ENCODE measurements around the gene KRT73. TPM values are rescaled to one million over a fixed set of nuclear protein-coding genes. Genes with fewer than 3 reads are reported as not detected.
"Not testable (repeated sequence)": the region's sequence is repeated elsewhere in the genome, so short reads cannot be mapped to it uniquely, and the experiment has no call there.

KRT73 gene
- total RNA-seq, 1 experiment from 2014 or later = not detected

GRCh38 chr12:52598966-52599365, 19.4 kb downstream of the KRT73 start (continued):
- TF ChIP-seq, protein P1, sequence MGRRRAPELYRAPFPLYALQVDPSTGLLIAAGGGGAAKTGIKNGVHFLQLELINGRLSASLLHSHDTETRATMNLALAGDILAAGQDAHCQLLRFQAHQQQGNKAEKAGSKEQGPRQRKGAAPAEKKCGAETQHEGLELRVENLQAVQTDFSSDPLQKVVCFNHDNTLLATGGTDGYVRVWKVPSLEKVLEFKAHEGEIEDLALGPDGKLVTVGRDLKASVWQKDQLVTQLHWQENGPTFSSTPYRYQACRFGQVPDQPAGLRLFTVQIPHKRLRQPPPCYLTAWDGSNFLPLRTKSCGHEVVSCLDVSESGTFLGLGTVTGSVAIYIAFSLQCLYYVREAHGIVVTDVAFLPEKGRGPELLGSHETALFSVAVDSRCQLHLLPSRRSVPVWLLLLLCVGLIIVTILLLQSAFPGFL (CRISPR knock-in tag; IDR thresholded peaks at IDR 0.05; ENCODE audit: borderline replicate concordance) = no peak
- TF ChIP-seq TCF7 (CRISPR knock-in tag; IDR thresholded peaks at IDR 0.05; ENCODE audit: low read depth) = no peak
- no peak for TF ChIP-seq TP53 (CRISPR knock-in tag; IDR thresholded peaks at IDR 0.05)

DNA sequence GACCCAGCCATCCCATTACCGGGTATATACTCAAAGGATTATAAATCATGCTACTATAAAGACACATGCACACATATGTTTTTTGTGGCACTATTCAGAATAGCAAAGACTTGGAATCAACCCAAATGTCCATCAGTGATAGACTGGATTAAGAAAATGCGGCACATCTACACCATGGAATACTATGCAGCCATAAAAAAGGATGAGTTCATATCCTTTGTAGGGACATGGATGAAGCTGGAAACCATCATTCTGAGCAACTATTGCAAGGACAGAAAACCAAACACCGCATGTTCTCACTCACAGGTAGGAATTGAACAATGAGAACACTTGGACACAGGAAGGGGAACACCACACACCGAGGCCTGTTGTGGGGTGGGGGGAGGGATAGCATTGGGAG, 24.1 kb downstream of the KRT73 start:
- Mint-ChIP-seq H3K27me3 (ENCODE audit: low read depth) (peaks cover 16% of the 10 kb centered on the region), H3K36me3 (peaks cover 16% of the 10 kb centered on the region), H3K9me3 (peaks cover 37% of the 10 kb centered on the region)
- H3K4me3 Mint-ChIP-seq; H3K27ac Mint-ChIP-seq; DNase-seq (ENCODE audit: low spot score); ATAC-seq; CTCF ChIA-PET; POLR2A ChIA-PET; H3K4me1 Mint-ChIP-seq: not testable (repeated sequence)

DNA sequence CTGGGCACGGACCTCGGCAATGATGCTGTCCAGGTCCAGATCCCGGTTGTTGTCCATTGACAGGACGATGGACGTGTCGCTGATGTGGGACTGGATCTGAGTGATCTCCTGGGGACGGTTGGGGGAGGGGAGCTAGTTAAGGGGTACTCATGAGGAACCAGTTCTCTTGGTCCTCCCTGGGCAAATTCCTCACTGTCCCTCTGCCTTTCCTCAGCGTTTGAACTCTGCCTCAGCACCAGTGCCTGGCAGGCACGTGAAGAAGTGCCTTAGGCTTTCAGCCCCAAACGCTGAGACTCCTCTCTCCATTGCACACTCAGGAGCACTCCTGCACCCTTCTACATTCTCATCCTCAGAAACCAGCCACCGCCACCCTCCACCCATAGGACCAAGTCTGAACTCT, 26.8 kb downstream of the KRT73 start:
- ATAC-seq = no peak
- Mint-ChIP-seq H3K4me1 (no peaks in the 10 kb centered on the region), H3K9me3 (peaks cover 37% of the 10 kb centered on the region), H3K4me3 (no peak overlapping the region), H3K27ac (no peak overlapping the region), H3K36me3 (peaks cover 16% of the 10 kb centered on the region), H3K27me3 (ENCODE audit: low read depth) (peaks cover 12% of the 10 kb centered on the region)
- DNase-seq (ENCODE audit: low spot score) = no peak
- ChIA-PET CTCF (no interaction called here), POLR2A (no interaction called here)
- TF ChIP-seq ZBTB43 (CRISPR knock-in tag; IDR thresholded peaks at IDR 0.05) (no peak), ZNF263 (CRISPR knock-in tag; IDR thresholded peaks at IDR 0.05; ENCODE audit: low read depth) (no peak), ZNF317 (CRISPR knock-in tag; IDR thresholded peaks at IDR 0.05; ENCODE audit: borderline replicate concordance, low read depth) (no peak), NFYB (CRISPR knock-in tag; conservative IDR thresholded peaks at IDR 0.05; ENCODE audit: low read depth) (no peak), ARID4B (CRISPR knock-in tag; IDR thresholded peaks at IDR 0.05; ENCODE audit: borderline replicate concordance) (no peak), NFE2L1 (CRISPR knock-in tag; IDR thresholded peaks at IDR 0.05) (no peak), PRDM15 (CRISPR knock-in tag; IDR thresholded peaks at IDR 0.05) (no peak), TCF7 (CRISPR knock-in tag; IDR thresholded peaks at IDR 0.05; ENCODE audit: low read depth) (no peak), JAZF1 (CRISPR knock-in tag; IDR thresholded peaks at IDR 0.05) (no peak), KAT7 (CRISPR knock-in tag; IDR thresholded peaks at IDR 0.05; ENCODE audit: borderline replicate concordance) (no peak), ZNF219 (CRISPR knock-in tag; IDR thresholded peaks at IDR 0.05; ENCODE audit: borderline replicate concordance) (no peak), ETV6 (CRISPR knock-in tag; IDR thresholded peaks at IDR 0.05) (no peak), EMX1 (CRISPR knock-in tag; IDR thresholded peaks at IDR 0.05) (no peak), ZNF671 (CRISPR knock-in tag; IDR thresholded peaks at IDR 0.05) (no peak), RORB (CRISPR knock-in tag; IDR thresholded peaks at IDR 0.05) (no peak)
- TF ChIP-seq, protein P2, sequence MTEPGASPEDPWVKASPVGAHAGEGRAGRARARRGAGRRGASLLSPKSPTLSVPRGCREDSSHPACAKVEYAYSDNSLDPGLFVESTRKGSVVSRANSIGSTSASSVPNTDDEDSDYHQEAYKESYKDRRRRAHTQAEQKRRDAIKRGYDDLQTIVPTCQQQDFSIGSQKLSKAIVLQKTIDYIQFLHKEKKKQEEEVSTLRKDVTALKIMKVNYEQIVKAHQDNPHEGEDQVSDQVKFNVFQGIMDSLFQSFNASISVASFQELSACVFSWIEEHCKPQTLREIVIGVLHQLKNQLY (CRISPR knock-in tag; IDR thresholded peaks at IDR 0.05) = no peak
- TF ChIP-seq, protein P3, sequence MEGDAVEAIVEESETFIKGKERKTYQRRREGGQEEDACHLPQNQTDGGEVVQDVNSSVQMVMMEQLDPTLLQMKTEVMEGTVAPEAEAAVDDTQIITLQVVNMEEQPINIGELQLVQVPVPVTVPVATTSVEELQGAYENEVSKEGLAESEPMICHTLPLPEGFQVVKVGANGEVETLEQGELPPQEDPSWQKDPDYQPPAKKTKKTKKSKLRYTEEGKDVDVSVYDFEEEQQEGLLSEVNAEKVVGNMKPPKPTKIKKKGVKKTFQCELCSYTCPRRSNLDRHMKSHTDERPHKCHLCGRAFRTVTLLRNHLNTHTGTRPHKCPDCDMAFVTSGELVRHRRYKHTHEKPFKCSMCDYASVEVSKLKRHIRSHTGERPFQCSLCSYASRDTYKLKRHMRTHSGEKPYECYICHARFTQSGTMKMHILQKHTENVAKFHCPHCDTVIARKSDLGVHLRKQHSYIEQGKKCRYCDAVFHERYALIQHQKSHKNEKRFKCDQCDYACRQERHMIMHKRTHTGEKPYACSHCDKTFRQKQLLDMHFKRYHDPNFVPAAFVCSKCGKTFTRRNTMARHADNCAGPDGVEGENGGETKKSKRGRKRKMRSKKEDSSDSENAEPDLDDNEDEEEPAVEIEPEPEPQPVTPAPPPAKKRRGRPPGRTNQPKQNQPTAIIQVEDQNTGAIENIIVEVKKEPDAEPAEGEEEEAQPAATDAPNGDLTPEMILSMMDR (IDR thresholded peaks at IDR 0.05) = no peak
- TF ChIP-seq, protein P4, sequence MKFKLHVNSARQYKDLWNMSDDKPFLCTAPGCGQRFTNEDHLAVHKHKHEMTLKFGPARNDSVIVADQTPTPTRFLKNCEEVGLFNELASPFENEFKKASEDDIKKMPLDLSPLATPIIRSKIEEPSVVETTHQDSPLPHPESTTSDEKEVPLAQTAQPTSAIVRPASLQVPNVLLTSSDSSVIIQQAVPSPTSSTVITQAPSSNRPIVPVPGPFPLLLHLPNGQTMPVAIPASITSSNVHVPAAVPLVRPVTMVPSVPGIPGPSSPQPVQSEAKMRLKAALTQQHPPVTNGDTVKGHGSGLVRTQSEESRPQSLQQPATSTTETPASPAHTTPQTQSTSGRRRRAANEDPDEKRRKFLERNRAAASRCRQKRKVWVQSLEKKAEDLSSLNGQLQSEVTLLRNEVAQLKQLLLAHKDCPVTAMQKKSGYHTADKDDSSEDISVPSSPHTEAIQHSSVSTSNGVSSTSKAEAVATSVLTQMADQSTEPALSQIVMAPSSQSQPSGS (CRISPR knock-in tag; IDR thresholded peaks at IDR 0.05; ENCODE audit: borderline replicate concordance, low read depth) = no peak
